ENCODE measurements around the gene GNG12. TPM values are rescaled to one million over a fixed set of nuclear protein-coding genes. Genes with fewer than 3 reads are reported as not detected.

The GNG12 gene
- total and polyA plus RNA-seq, 9 of the 15 experiments (the other 6 are each of a cell fraction or from before 2014, with no cell fraction given): 2.6 to 6.0 (median 4.1) TPM

- no peak for DNase-seq (ENCODE audit: extremely low read depth in 1 of 4, low spot score in 3 of 4)
- Histone ChIP-seq H3K27me3 (ENCODE audit: control insufficient read depth in 2 of 2, insufficient read depth in 2 of 2, low read length in 2 of 2) (peaks cover 0 to 4% of the 10 kb centered on the region in 2 experiments; a peak in 3 of 5 replicates), H2AFZ (ENCODE audit: low read depth, low read length) (no peak overlapping the region), H3K79me2 (ENCODE audit: control insufficient read depth, insufficient read depth, low read length) (no peaks in the 10 kb centered on the region), H3K4me2 (ENCODE audit: insufficient read depth, low read length) (no peak overlapping the region), H3K9me1 (ENCODE audit: control insufficient read depth, insufficient read depth, low read length) (no peaks in the 10 kb centered on the region), H3K4me3 (no peak overlapping the region), H3K27ac (ENCODE audit: extremely low read depth, low read depth, low read length) (no peak overlapping the region), H3K4me1 (replicated peaks in 1 of 2; ENCODE audit: control insufficient read depth in 2 of 2, insufficient read depth in 2 of 2, low read length in 2 of 2) (no peaks in the 10 kb centered on the region; a peak in 2 of 5 replicates), H3K36me3 (ENCODE audit: control insufficient read depth, insufficient read depth, low read length) (no peaks in the 10 kb centered on the region), H3K9me3 (replicated peaks; ENCODE audit: control insufficient read depth, insufficient read depth, low read depth, low read length) (no peaks in the 10 kb centered on the region), H3K9ac (ENCODE audit: insufficient read depth in 1 of 2, low read depth in 2 of 2, low read length in 2 of 2) (no peak overlapping the region), H4K20me1 (replicated peaks; ENCODE audit: control insufficient read depth, insufficient read depth, low read length) (no peaks in the 10 kb centered on the region)
- TF ChIP-seq RUNX1 (IDR thresholded peaks at IDR 0.05; ENCODE audit: low read depth) (no peak), ESRRA (IDR thresholded peaks at IDR 0.05; ENCODE audit: borderline replicate concordance, low read depth) (peak; percentile 60; the same call in 1 of the 2 replicates), BCOR (IDR thresholded peaks at IDR 0.05) (peak; percentile 52), ADNP (tag; IDR thresholded peaks at IDR 0.05) (0 out of 2 replicates have a peak, but pooled peaks have one; percentile 45), NCOA2 (IDR thresholded peaks at IDR 0.05; ENCODE audit: partially characterized antibody in 2 of 2) (no peak), RBM25 (IDR thresholded peaks at IDR 0.05; ENCODE audit: low read depth, low read length, severe bottlenecking) (peak; percentile 99), KDM1A (IDR thresholded peaks at IDR 0.05) (peak; percentile 34 to 57; a peak in 3 of 4 replicates), PHF8 (IDR thresholded peaks at IDR 0.05; ENCODE audit: borderline replicate concordance, low read length) (no peak), EP400 (IDR thresholded peaks at IDR 0.05) (no peak), RCOR1 (IDR thresholded peaks at IDR 0.05; ENCODE audit: borderline replicate concordance in 1 of 2, low read depth in 2 of 2, low read length in 2 of 2) (no peak)
- no TSS peak for BruUV-seq (replicated peaks)
- ATAC-seq: no peak
- ChIA-PET CTCF (ENCODE audit: low intra/inter-chr PET ratio) (no interaction called here), POLR2A (interaction anchor here (1.4 kb wide), 1 partner anchor 84 kb away, joined by 4 read pairs; the partner anchor contains the start of gene GADD45A)
- no peak for FAIRE-seq
- intact Hi-C loops (cut with micrococcal nuclease): loop anchor here (5.0 kb wide), 2 partner anchors 64 to 344 kb away; partner anchors contain the start of gene GNG12
- in situ Hi-C loops (cut with MboI): loop anchor here (5.0 kb wide), 1 partner anchor 84 kb away; no protein-coding TSS in a partner anchor
- 8% methylated on average over 1 of the region's 1 CpG for WGBS (ENCODE audit: insufficient coverage, low coverage, missing lambda C conversion rate)
Observed at GRCh38 chr1:67768480-67768879, 64.8 kb downstream of the GNG12 start.

All from K562 (cell line).